Stimulated activated naive CD8-positive, alpha-beta T cell treated with anti-CD3 and anti-CD28 coated beads, Interleukin-15, amount 100 ng/mL, for 72 hours (primary cell): Measurements from ENCODE around the gene JMY.

Source experiments
- ATAC-seq: fragments of 150-1000 bp; cut with Tn5 transposase; 2 replicates; pipeline ENCODE4 v1.10.0; 2021; ENCODE audit warnings: mild to moderate bottlenecking, moderate library complexity
- DNase-seq, 2 donors: peaks; one replicate each; pipeline ENCODE4 v3.0.0; 2021 to 2022
- H3K27ac Mint-ChIP-seq, 2 donors: one replicate each; pipeline ENCODE4 v1.8.0; 2022; ENCODE audit warnings: mild to moderate bottlenecking in 2 of 2, mixed read lengths in 2 of 2, moderate library complexity in 2 of 2
- H3K27me3 Mint-ChIP-seq: one replicate; pipeline ENCODE4 v1.8.0; 2022; ENCODE audit warnings: mixed read lengths
- H3K4me1 Mint-ChIP-seq: one replicate; pipeline ENCODE4 v1.8.0; 2022; ENCODE audit warnings: mild to moderate bottlenecking, mixed read lengths
- H3K4me3 Mint-ChIP-seq, 2 donors: one replicate each; pipeline ENCODE4 v1.8.0; 2022; ENCODE audit warnings: mild to moderate bottlenecking in 2 of 2, mixed read lengths in 2 of 2, moderate library complexity in 1 of 2
- H3K9me3 Mint-ChIP-seq, 2 donors: one replicate each; pipeline ENCODE4 v1.8.0; 2022; ENCODE audit warnings: mixed read lengths in 2 of 2

Gene JMY

DNA sequence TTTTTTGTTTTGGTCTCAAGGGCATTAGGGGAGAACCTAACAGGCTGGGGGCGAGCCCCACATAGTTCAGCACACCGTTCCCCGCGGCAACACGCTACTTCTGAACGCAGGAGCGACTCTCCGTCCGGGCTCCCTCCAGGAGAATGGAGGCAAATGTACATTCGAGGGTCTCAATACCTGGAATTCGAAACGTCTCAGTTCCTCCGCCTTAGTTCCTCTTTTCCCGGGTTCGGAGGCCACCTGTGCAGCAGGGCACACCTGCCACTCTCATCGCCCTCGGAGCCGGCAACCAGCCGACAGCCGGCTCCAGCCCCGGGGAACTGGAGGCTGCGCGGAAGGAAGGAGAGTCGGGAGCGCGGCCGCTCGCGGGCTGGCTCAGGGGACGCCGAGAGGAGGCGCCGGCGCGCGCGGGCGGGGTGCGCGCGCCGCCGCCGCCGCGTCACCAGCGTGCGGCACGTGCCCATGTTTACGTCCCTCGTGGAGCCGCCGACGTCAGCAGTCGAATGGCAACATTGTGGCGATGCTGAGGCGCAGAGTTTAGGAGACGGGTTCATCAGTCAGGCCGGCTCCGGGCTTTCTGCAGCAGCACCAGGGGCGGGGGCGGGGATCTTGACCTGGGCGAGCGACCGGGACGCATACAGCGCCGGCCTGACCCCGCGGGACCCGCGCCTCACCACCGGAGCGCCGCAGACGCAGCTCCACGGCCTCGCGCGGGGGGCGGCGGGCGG, at the start of gene JMY:
JMY (plus strand) TSS at position 498 of the 728 bp plus-strand sequence. CDS start 520 bp downstream, outside the sequence.
- H3K27me3 Mint-ChIP-seq, result no peaks in the 10 kb centered on the region
- ATAC-seq (peak; percentile 81), DNase-seq (peak; percentile 82 to 87)
- H3K9me3 Mint-ChIP-seq, result no peaks in the 10 kb centered on the region
- H3K4me1 Mint-ChIP-seq, result peaks cover 21% of the 10 kb centered on the region
- H3K4me3 Mint-ChIP-seq, result peak within 1 kb of the TSS; percentile 91 to 97
- H3K27ac Mint-ChIP-seq, result peak within 1 kb of the TSS; percentile 100

- Mint-ChIP-seq H3K27me3 (no peaks in the 10 kb centered on the region), H3K27ac (no peak overlapping the region), H3K9me3 (no peaks in the 10 kb centered on the region), H3K4me3 (no peak overlapping the region), H3K4me1 (no peaks in the 10 kb centered on the region)
- ATAC-seq (no peak), DNase-seq (no peak)
Measured at GRCh38 chr5:79186455-79186854, 49.5 kb upstream of the JMY start.

- no peak overlapping the region for H3K27ac Mint-ChIP-seq
- ATAC-seq (no peak), DNase-seq (no peak)
- no peaks in the 10 kb centered on the region for H3K27me3 Mint-ChIP-seq
- no peaks in the 10 kb centered on the region for H3K9me3 Mint-ChIP-seq
- no peak overlapping the region for H3K4me3 Mint-ChIP-seq
- H3K4me1 Mint-ChIP-seq, result no peaks in the 10 kb centered on the region
Measured at GRCh38 chr5:79189439-79190234, 46.3 kb upstream of the JMY start.

GRCh38 chr5:79190235-79190529, 45.7 kb upstream of the JMY start:
- Mint-ChIP-seq H3K27me3 (no peaks in the 10 kb centered on the region), H3K4me1 (no peaks in the 10 kb centered on the region), H3K27ac (no peak overlapping the region), H3K9me3 (no peaks in the 10 kb centered on the region), H3K4me3 (no peak overlapping the region)
- DNase-seq (no peak), ATAC-seq (no peak)

DNA sequence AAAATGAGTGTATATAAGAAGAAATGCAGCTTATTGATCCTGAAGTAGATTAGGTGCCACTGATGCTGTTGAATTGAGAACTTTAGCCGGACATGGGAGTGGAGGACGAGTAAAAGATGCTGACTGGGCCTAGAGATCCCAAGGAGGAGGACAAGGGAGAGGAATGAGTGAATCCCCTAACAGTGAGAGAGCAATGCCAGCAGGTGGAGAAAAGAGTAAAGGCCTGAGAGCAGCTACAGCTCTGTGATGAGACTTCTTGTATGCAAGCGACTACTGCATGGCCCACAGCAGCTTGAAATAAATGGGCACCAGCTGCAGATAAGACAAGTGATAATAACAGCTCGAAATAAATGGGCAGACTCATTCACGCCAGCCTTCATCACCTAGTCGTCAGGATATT, 44.5 kb upstream of the JMY start:
- H3K4me1 Mint-ChIP-seq, result no peaks in the 10 kb centered on the region
- H3K27me3 Mint-ChIP-seq, result no peaks in the 10 kb centered on the region
- no peak for DNase-seq
- no peak overlapping the region for H3K27ac Mint-ChIP-seq
- no peak for ATAC-seq
- no peak overlapping the region for H3K4me3 Mint-ChIP-seq
- H3K9me3 Mint-ChIP-seq, result no peaks in the 10 kb centered on the region

DNA sequence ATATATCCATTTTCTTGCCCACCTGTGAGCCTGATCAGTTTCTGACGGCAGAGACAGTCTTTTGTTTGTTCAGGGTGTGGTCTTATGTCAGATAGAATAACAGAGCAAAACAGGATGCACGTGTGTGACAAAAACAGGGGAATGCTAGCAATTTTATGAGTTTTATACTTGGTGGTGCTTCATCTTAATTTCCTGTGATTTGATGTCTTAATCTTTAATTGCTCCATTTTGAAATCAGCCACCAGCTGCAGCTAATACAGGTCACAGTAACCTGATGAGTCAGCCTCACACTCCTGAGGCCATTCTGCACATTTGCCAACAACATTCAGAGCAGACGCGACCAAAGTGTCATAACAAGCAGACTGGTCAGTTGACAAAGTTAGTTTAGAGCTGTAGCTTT, 42.3 kb upstream of the JMY start:
- H3K27ac Mint-ChIP-seq, result no peak overlapping the region
- ATAC-seq (no peak), DNase-seq (no peak)
- H3K27me3 Mint-ChIP-seq, result no peaks in the 10 kb centered on the region
- H3K4me1 Mint-ChIP-seq, result no peaks in the 10 kb centered on the region
- no peaks in the 10 kb centered on the region for H3K9me3 Mint-ChIP-seq
- no peak overlapping the region for H3K4me3 Mint-ChIP-seq

GRCh38 chr5:79200573-79201183, 35.3 kb upstream of the JMY start:
- Mint-ChIP-seq H3K4me3 (no peak overlapping the region), H3K4me1 (no peaks in the 10 kb centered on the region), H3K27me3 (no peaks in the 10 kb centered on the region), H3K9me3 (no peaks in the 10 kb centered on the region), H3K27ac (no peak overlapping the region)
- ATAC-seq, result peak; percentile 50
- DNase-seq, result no peak

GRCh38 chr5:79201206-79201605, 34.7 kb upstream of the JMY start:
- peak overlapping the region in 1 of 2 donors; percentile 4 for H3K27ac Mint-ChIP-seq
- H3K27me3 Mint-ChIP-seq, result no peaks in the 10 kb centered on the region
- H3K4me3 Mint-ChIP-seq, result no peak overlapping the region
- H3K4me1 Mint-ChIP-seq, result no peaks in the 10 kb centered on the region
- no peaks in the 10 kb centered on the region for H3K9me3 Mint-ChIP-seq
- ATAC-seq (no peak), DNase-seq (no peak)

- H3K4me1 Mint-ChIP-seq, result no peaks in the 10 kb centered on the region
- peak overlapping the region in 1 of 2 donors; percentile 6 for H3K27ac Mint-ChIP-seq
- no peak for DNase-seq
- no peak overlapping the region for H3K4me3 Mint-ChIP-seq
- no peaks in the 10 kb centered on the region for H3K27me3 Mint-ChIP-seq
- no peak for ATAC-seq
- no peaks in the 10 kb centered on the region for H3K9me3 Mint-ChIP-seq
Measured at GRCh38 chr5:79202076-79202475, 33.9 kb upstream of the JMY start.

DNA sequence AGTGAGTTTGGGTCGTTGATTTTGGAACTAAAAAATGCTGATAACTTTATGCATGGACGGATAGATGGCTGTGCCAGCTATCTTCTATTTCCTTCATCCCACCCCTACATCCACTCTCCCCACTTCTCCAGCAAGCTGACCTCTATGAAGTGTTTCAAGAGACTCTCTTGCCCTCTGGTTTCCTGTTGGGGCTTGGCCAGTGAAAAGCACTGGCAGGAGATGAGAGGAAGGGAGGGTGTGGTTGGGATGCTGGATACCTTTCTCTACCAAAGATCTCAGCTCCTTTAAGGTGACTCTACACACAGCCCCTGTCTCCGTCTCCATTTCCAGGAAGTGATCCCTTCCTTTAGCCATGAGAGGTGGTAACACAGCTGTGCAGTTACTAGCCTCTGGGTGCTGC, 30.0 kb upstream of the JMY start:
- Mint-ChIP-seq H3K4me3 (no peak overlapping the region), H3K9me3 (no peaks in the 10 kb centered on the region), H3K27ac (no peak overlapping the region), H3K4me1 (no peaks in the 10 kb centered on the region), H3K27me3 (no peaks in the 10 kb centered on the region)
- ATAC-seq (no peak), DNase-seq (no peak)

DNA sequence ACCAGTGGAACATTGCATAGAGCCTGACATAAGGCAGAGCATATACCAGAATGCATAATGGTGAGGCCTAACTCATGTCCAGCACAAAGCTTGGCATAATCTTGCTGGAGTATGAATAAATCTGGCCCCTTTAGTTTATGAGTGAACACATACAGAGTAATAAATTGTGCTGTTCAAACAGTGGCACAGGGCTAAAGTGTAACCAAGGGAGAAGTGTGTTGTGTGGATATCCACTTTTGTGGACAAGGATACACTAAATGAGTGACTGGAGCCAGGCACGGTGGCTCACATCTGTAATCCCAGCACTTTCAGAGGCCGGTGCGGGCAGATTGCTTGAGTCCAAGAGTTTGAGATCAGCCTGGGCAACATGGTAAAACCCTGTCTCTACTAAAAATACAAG, 29.4 kb upstream of the JMY start:
- Mint-ChIP-seq H3K27me3 (no peaks in the 10 kb centered on the region), H3K4me1 (no peaks in the 10 kb centered on the region), H3K27ac (no peak overlapping the region), H3K9me3 (no peaks in the 10 kb centered on the region), H3K4me3 (no peak overlapping the region)
- ATAC-seq, result no peak
- DNase-seq, result no peak

DNA sequence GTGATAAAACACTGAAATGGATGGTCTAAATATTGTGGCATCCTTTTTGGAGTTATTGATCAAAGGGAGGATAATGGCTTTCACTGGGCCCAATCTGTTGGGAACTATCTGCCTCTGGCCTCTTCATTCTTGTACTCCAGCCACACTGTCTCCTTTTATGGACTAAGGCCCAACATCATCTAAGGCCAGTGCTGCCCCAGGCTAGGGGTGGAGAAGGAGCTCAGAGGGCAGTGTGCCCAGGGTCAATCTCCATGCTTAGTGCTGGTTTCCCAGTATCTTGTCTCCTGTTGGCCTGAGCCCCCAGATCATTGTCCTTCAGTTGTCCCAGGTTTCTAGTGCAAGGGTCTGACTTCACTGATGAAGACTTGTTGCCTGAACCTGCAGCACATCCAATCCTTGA, 26.4 kb upstream of the JMY start:
- H3K9me3 Mint-ChIP-seq, result no peaks in the 10 kb centered on the region
- no peak overlapping the region for H3K4me3 Mint-ChIP-seq
- ATAC-seq (no peak), DNase-seq (no peak)
- no peaks in the 10 kb centered on the region for H3K27me3 Mint-ChIP-seq
- no peak overlapping the region for H3K27ac Mint-ChIP-seq
- no peaks in the 10 kb centered on the region for H3K4me1 Mint-ChIP-seq

DNA sequence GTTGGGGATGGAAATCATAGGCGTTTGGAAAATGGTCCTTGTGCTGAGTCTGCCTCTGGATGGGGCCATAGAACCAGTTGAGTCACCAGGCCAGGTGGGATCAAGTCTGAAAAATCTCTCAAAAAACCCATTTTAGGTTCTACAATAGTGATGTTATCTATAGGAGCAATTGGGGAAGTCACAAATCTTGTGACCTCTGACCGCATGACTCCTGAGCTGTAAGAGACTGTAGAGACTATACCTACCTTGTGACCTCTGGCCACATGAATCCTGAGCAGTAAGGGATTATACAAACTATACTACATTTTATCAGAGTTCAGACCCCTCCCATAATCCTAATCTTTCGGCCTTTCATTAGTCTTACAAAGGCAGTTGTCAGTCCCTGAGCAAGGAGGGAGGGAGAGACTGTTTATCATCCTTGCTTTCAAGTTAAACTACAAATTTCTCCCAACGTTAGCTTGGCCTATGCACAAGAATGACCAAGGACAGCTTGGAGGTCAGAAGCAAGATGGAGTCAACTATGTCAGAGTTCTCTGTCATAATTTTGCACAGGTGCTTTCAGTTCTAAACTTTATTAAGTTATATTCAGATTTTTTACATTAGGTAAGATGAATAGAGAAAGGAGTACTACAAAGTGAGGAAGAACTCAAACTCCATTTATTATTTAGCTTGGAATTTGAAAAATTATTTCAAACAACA, 11.5 kb upstream of the JMY start:
- H3K27ac Mint-ChIP-seq, result no peak overlapping the region
- no peaks in the 10 kb centered on the region for H3K27me3 Mint-ChIP-seq
- no peak for ATAC-seq
- H3K9me3 Mint-ChIP-seq, result no peaks in the 10 kb centered on the region
- no peak for DNase-seq
- H3K4me3 Mint-ChIP-seq, result no peak overlapping the region
- H3K4me1 Mint-ChIP-seq, result peaks cover 4% of the 10 kb centered on the region

- ATAC-seq (no peak), DNase-seq (no peak)
- H3K4me3 Mint-ChIP-seq, result no peak overlapping the region
- H3K9me3 Mint-ChIP-seq, result no peaks in the 10 kb centered on the region
- peaks cover 10% of the 10 kb centered on the region for H3K4me1 Mint-ChIP-seq
- no peak overlapping the region for H3K27ac Mint-ChIP-seq
- H3K27me3 Mint-ChIP-seq, result no peaks in the 10 kb centered on the region
Measured at GRCh38 chr5:79225026-79225425, 10.9 kb upstream of the JMY start.

GRCh38 chr5:79225441-79225840, 10.5 kb upstream of the JMY start:
- DNase-seq (no peak), ATAC-seq (no peak)
- Mint-ChIP-seq H3K27me3 (no peaks in the 10 kb centered on the region), H3K27ac (no peak overlapping the region), H3K4me1 (peaks cover 14% of the 10 kb centered on the region), H3K9me3 (no peaks in the 10 kb centered on the region), H3K4me3 (no peak overlapping the region)
